K562 (cell line): ENCODE data around the gene KCNK4. TPM values are rescaled to one million over a fixed set of nuclear protein-coding genes. Genes with fewer than 3 reads are reported as not detected.
A peak's percentile ranks its signal among the peaks of the same experiment; 100 is the strongest.

ENCODE experiments used
- MNT ChIP-seq, 2 experiments: fragments of 450-650 bp; conservative IDR thresholded peaks; 2 replicates each; pipeline ENCODE4 v1.6.1; 2017; ENCODE audit warnings: mild to moderate bottlenecking in 2 of 2, moderate library complexity in 2 of 2
- ZBTB2 ChIP-seq: fragments of 450-650 bp; IDR thresholded peaks from 2 replicates; pipeline ENCODE4 v1.6.1; 2016; ENCODE audit warnings: antibody characterized with exemption
- ZNF77 ChIP-seq: fragments of 250-450 bp; sonication (Bioruptor Pico); IDR thresholded peaks from 2 replicates; pipeline ENCODE4 v1.5.0; 2020
- polyA plus RNA-seq, 8 experiments: library from polyadenylated mRNA; depleted of rRNA in 4 of 8; stranded (reverse) in 5 of 8; unstranded in 3 of 8; fragments of >200 nt; fragmentation: Nextera tagmentation in 2 of 8; fragmentation: Illumina TruSeq in 1 of 8; extraction: Ambion mirVana in 2 of 8; extraction: Trizol in 1 of 8; gene quantifications; 2 replicates each; pipeline versions ENCODE4 v1.2.1 to v1.2.3, GENCODE V29; 2011 to 2014; ENCODE audit warnings: inconsistent platforms in 1 of 8, missing spikeins in 1 of 8
- total RNA-seq, 7 experiments: library from RNA; depleted of rRNA in 6 of 7; stranded (reverse); fragments of >200 nt in 6 of 7; fragmentation: Illumina TruSeq in 2 of 7; extraction: Trizol in 2 of 7; gene quantifications; 2 replicates each; pipeline versions ENCODE4 v1.2.1 to v1.2.3, GENCODE V29; 2011 to 2021; ENCODE audit warnings: low replicate concordance in 1 of 7
- TF ChIP-seq, protein P1 (sequence below): fragments of 450-650 bp; formaldehyde crosslinking; conservative IDR thresholded peaks from 2 replicates; pipeline ENCODE4 v1.4.0; 2022; ENCODE audit warnings: mild to moderate bottlenecking, missing genetic modification characterization

Gene KCNK4
- total and polyA plus RNA-seq, 9 of the 15 experiments (the other 6 are each of a cell fraction or from before 2014, with no cell fraction given) = not detected

- TF ChIP-seq MNT (conservative IDR thresholded peaks at IDR 0.05) (peak; percentile 37 to 40), ZBTB2 (peak; percentile 71), ZNF77 (CRISPR knock-in tag) (no peak)
- TF ChIP-seq, protein P1, sequence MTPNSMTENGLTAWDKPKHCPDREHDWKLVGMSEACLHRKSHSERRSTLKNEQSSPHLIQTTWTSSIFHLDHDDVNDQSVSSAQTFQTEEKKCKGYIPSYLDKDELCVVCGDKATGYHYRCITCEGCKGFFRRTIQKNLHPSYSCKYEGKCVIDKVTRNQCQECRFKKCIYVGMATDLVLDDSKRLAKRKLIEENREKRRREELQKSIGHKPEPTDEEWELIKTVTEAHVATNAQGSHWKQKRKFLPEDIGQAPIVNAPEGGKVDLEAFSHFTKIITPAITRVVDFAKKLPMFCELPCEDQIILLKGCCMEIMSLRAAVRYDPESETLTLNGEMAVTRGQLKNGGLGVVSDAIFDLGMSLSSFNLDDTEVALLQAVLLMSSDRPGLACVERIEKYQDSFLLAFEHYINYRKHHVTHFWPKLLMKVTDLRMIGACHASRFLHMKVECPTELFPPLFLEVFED (CRISPR knock-in tag) = no peak
- TF ChIP-seq, all 486 proteins: peak for 39
Observed at GRCh38 chr11:64252003-64252872, 38.9 kb upstream of the KCNK4 start (continued).
